ENCODE results near the gene MCAM.

DNA sequence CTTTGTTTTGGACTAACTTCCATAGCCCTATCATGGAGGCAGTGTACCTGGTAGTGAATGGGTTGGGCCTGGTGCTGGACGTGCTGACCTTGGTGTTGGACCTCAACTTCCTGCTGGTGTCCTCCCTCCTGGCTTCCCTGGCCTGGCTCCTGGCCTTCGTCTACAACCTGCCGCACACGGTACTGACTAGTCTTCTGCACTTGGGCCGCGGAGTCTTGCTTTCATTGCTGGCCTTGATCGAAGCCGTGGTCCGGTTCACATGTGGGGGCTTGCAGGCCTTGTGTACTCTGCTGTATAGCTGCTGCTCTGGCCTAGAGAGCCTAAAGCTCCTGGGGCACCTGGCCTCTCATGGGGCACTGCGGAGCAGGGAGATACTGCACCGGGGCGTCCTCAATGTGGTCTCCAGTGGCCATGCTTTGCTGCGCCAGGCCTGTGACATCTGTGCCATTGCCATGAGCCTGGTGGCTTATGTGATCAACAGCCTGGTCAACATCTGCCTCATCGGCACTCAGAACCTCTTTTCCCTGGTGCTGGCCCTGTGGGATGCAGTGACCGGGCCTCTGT is 18.2 kb upstream of the MCAM start:
- TF ChIP-seq, protein P1, sequence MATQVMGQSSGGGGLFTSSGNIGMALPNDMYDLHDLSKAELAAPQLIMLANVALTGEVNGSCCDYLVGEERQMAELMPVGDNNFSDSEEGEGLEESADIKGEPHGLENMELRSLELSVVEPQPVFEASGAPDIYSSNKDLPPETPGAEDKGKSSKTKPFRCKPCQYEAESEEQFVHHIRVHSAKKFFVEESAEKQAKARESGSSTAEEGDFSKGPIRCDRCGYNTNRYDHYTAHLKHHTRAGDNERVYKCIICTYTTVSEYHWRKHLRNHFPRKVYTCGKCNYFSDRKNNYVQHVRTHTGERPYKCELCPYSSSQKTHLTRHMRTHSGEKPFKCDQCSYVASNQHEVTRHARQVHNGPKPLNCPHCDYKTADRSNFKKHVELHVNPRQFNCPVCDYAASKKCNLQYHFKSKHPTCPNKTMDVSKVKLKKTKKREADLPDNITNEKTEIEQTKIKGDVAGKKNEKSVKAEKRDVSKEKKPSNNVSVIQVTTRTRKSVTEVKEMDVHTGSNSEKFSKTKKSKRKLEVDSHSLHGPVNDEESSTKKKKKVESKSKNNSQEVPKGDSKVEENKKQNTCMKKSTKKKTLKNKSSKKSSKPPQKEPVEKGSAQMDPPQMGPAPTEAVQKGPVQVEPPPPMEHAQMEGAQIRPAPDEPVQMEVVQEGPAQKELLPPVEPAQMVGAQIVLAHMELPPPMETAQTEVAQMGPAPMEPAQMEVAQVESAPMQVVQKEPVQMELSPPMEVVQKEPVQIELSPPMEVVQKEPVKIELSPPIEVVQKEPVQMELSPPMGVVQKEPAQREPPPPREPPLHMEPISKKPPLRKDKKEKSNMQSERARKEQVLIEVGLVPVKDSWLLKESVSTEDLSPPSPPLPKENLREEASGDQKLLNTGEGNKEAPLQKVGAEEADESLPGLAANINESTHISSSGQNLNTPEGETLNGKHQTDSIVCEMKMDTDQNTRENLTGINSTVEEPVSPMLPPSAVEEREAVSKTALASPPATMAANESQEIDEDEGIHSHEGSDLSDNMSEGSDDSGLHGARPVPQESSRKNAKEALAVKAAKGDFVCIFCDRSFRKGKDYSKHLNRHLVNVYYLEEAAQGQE (IDR thresholded peaks at IDR 0.05): no peak
- no peak for TF ChIP-seq SP1 (IDR thresholded peaks at IDR 0.05)
- TF ChIP-seq, protein P2, sequence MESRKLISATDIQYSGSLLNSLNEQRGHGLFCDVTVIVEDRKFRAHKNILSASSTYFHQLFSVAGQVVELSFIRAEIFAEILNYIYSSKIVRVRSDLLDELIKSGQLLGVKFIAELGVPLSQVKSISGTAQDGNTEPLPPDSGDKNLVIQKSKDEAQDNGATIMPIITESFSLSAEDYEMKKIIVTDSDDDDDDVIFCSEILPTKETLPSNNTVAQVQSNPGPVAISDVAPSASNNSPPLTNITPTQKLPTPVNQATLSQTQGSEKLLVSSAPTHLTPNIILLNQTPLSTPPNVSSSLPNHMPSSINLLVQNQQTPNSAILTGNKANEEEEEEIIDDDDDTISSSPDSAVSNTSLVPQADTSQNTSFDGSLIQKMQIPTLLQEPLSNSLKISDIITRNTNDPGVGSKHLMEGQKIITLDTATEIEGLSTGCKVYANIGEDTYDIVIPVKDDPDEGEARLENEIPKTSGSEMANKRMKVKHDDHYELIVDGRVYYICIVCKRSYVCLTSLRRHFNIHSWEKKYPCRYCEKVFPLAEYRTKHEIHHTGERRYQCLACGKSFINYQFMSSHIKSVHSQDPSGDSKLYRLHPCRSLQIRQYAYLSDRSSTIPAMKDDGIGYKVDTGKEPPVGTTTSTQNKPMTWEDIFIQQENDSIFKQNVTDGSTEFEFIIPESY (IDR thresholded peaks at IDR 0.05): no peak
